Endodermal cell (in vitro differentiated cells): ENCODE results near the gene DACH1. TPM values are rescaled to one million over a fixed set of nuclear protein-coding genes. Genes with fewer than 3 reads are reported as not detected.

ENCODE experiments used
- DNase-seq: peaks from one replicate; pipeline ENCODE4 v3.0.0-alpha.2; 2017
- H3K27ac ChIP-seq: 2 replicates; pipeline ENCODE4 v1.5.1; 2013; ENCODE audit warnings: mild to moderate bottlenecking, low read depth, low read length, moderate library complexity
- H3K27me3 ChIP-seq: 2 replicates; pipeline ENCODE4 v1.6.1; 2013; ENCODE audit warnings: mild to moderate bottlenecking, low read length, moderate library complexity; ENCODE audit not compliant: insufficient read depth, control insufficient read depth, poor library complexity, severe bottlenecking
- H3K36me3 ChIP-seq: 2 replicates; pipeline ENCODE4 v1.7.0; 2013; ENCODE audit warnings: mild to moderate bottlenecking, low read length, moderate library complexity; ENCODE audit not compliant: control insufficient read depth, insufficient read depth
- H3K4me1 ChIP-seq: one replicate; pipeline ENCODE4 v1.7.0; 2013; ENCODE audit warnings: low read length; ENCODE audit not compliant: control insufficient read depth, insufficient read depth
- H3K4me3 ChIP-seq: 2 replicates; pipeline ENCODE4 v1.5.1; 2013; ENCODE audit warnings: mild to moderate bottlenecking, low read length, moderate library complexity
- H3K9ac ChIP-seq: 2 replicates; pipeline ENCODE4 v1.6.1; 2013; ENCODE audit warnings: mild to moderate bottlenecking, low read length, moderate library complexity; ENCODE audit not compliant: poor library complexity, severe bottlenecking; ENCODE audit errors: extremely low read depth
- H3K9me3 ChIP-seq: 2 replicates; pipeline ENCODE4 v1.6.1; 2013; ENCODE audit warnings: mild to moderate bottlenecking, low read length, moderate library complexity; ENCODE audit not compliant: control insufficient read depth
- H3K27ac Mint-ChIP-seq: 2 replicates; pipeline ENCODE4 v1.8.0; 2020; ENCODE audit warnings: mixed read lengths
- H3K27me3 Mint-ChIP-seq: 2 replicates; pipeline ENCODE4 v1.8.0; 2021; ENCODE audit warnings: mild to moderate bottlenecking, mixed read lengths; ENCODE audit not compliant: insufficient read depth
- H3K36me3 Mint-ChIP-seq: 2 replicates; pipeline ENCODE4 v1.8.0; 2020; ENCODE audit warnings: low read depth, mixed read lengths
- H3K4me1 Mint-ChIP-seq: 2 replicates; pipeline ENCODE4 v1.8.0; 2020; ENCODE audit warnings: mixed read lengths
- H3K4me3 Mint-ChIP-seq: 2 replicates; pipeline ENCODE4 v1.8.0; 2020; ENCODE audit warnings: mild to moderate bottlenecking, moderate library complexity, mixed read lengths
- H3K9me3 Mint-ChIP-seq: 2 replicates; pipeline ENCODE4 v1.8.0; 2020; ENCODE audit warnings: mild to moderate bottlenecking, mixed read lengths
- CTCF ChIP-seq: fragments of 200-600 bp; sonication (generic); conservative IDR thresholded peaks from 2 replicates; pipeline ENCODE4 v1.5.0; 2021; ENCODE audit warnings: antibody characterized with exemption, mild to moderate bottlenecking
- WGBS, 2 experiments: methylation state at CpG; one replicate each; pipeline versions ENCODE4 v1.1.5 to v1.1.7; 2013; ENCODE audit warnings: missing lambda C conversion rate in 2 of 2, mixed read lengths in 1 of 2; ENCODE audit not compliant: insufficient coverage in 1 of 2, insufficient read length in 1 of 2; 5-methylcytosine and 5-hydroxymethylcytosine counted together
- total RNA-seq, 2 donors: library from RNA; stranded (reverse); fragmentation: NEBNext Ultra II Directional in 1 of 2; extraction: Animal tissue kit (Norgen Biotek cat#: 25700) in 1 of 2; gene quantifications; 2 replicates in 1 of 2; 3 replicates in 1 of 2; pipeline ENCODE4 v1.2.1, GENCODE V29; 2021

Gene DACH1
- total RNA-seq, 2 donors from 2014 or later = 0.81 to 1.2 TPM

DNA sequence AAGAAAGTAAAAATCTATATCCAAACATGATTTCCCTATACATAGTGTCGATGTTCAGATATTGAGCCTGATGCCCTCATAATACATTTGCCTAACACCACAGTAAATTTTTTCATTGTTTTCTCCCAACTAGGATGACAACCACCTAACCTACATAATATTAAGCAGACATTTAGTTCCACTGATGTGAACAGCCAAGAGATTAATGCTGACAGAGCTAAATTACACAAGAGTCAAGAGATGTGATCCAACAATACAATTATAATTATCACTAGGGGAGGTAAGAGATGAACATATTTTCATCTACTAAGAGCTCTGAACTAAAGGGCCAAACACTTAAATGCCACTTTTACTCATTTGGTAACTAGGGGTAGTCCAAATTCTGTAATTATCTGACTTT, 145.9 kb downstream of the DACH1 start:
- H3K27me3 Mint-ChIP-seq = no peaks in the 10 kb centered on the region
- no peak overlapping the region for H3K4me3 ChIP-seq
- H3K9me3 Mint-ChIP-seq = no peaks in the 10 kb centered on the region
- H3K9ac ChIP-seq = no peak overlapping the region
- no peaks in the 10 kb centered on the region for H3K36me3 ChIP-seq
- H3K27ac Mint-ChIP-seq = no peak overlapping the region
- H3K9me3 ChIP-seq = no peaks in the 10 kb centered on the region
- H3K36me3 Mint-ChIP-seq = no peaks in the 10 kb centered on the region
- no peaks in the 10 kb centered on the region for H3K27me3 ChIP-seq
- WGBS, 2 experiments = 93% methylated on average over 1 of the region's 1 CpG; no CpG with 5 or more reads in 1 of the 2 experiments
- DNase-seq = no peak
- no peak for TF ChIP-seq CTCF
- H3K4me3 Mint-ChIP-seq = no peak overlapping the region
- H3K4me1 Mint-ChIP-seq = no peaks in the 10 kb centered on the region
- no peak overlapping the region for H3K27ac ChIP-seq
- H3K4me1 ChIP-seq = no peaks in the 10 kb centered on the region

DNA sequence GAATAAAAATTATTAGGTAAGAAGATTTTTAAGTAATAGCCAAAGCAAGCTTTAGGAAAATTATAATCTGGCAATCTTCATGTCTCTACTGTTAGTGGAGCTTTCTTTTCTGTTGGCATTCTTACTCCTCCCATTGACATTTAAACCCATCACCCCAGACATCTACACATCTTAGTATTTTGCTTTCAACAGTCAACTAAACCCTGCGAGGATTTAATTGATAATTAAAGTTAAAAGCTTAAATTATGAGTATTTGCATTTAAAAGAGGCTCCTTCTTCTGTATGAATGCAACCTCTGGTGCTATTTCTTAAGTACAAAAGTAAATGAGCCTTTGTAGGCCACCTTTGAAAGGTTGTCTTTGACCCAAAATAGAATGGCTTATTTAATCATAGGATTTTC, 148.1 kb downstream of the DACH1 start:
- H3K36me3 ChIP-seq = no peaks in the 10 kb centered on the region
- DNase-seq = no peak
- Mint-ChIP-seq H3K27me3 (no peaks in the 10 kb centered on the region), H3K9me3 (no peaks in the 10 kb centered on the region), H3K27ac (no peak overlapping the region), H3K4me3 (no peak overlapping the region), H3K36me3 (no peaks in the 10 kb centered on the region), H3K4me1 (no peaks in the 10 kb centered on the region)
- H3K4me3 ChIP-seq = no peak overlapping the region
- peaks cover 7% of the 10 kb centered on the region for H3K27me3 ChIP-seq
- no peak for TF ChIP-seq CTCF
- 67% methylated on average over 1 of the region's 1 CpG; no CpG with 5 or more reads in 1 of the 2 experiments for WGBS, 2 experiments
- no peaks in the 10 kb centered on the region for H3K9me3 ChIP-seq
- no peak overlapping the region for H3K27ac ChIP-seq
- no peaks in the 10 kb centered on the region for H3K4me1 ChIP-seq
- H3K9ac ChIP-seq = no peak overlapping the region

GRCh38 chr13:71714802-71715375, 152.1 kb downstream of the DACH1 start:
- Mint-ChIP-seq H3K9me3 (no peaks in the 10 kb centered on the region), H3K4me3 (no peak overlapping the region), H3K27ac (no peak overlapping the region), H3K4me1 (peaks cover 3% of the 10 kb centered on the region), H3K27me3 (no peaks in the 10 kb centered on the region), H3K36me3 (no peaks in the 10 kb centered on the region)
- H3K27ac ChIP-seq = peak overlapping the region; percentile 25
- no peak overlapping the region for H3K4me3 ChIP-seq
- TF ChIP-seq CTCF = no peak
- WGBS, 2 experiments = 75 to 90% methylated on average over 2 of the region's 2 CpGs
- H3K4me1 ChIP-seq = no peaks in the 10 kb centered on the region
- H3K9ac ChIP-seq = no peak overlapping the region
- no peak for DNase-seq
- H3K27me3 ChIP-seq = peaks cover 7% of the 10 kb centered on the region
- H3K36me3 ChIP-seq = no peaks in the 10 kb centered on the region
- no peaks in the 10 kb centered on the region for H3K9me3 ChIP-seq
